Smooth muscle cell (in vitro differentiated cells): ENCODE data around the gene RAB40B. TPM values are rescaled to one million over a fixed set of nuclear protein-coding genes. Genes with fewer than 3 reads are reported as not detected.

Experiments used
- DNase-seq: peaks from one replicate; lab custom pipeline; 2025; ENCODE audit not compliant: unreplicated experiment; lab: John Stamatoyannopoulos, UW
- H2AFZ ChIP-seq: fragments of 200-600 bp; sonication (generic); 2 replicates; pipeline ENCODE4 v1.6.0; 2016; ENCODE audit warnings: antibody characterized with exemption, low read depth, mild to moderate bottlenecking
- H3F3A ChIP-seq: fragments of 200-600 bp; sonication (generic); 2 replicates; pipeline ENCODE4 v1.6.0; 2017; ENCODE audit warnings: antibody characterized with exemption, low read depth
- H3K27ac ChIP-seq: fragments of 200-600 bp; sonication (generic); 2 replicates; pipeline ENCODE4 v1.5.1; 2016; ENCODE audit warnings: low read depth, mild to moderate bottlenecking
- H3K27me3 ChIP-seq: fragments of 200-600 bp; sonication (generic); 2 replicates; pipeline ENCODE4 v1.6.1; 2016; ENCODE audit warnings: low read depth, mild to moderate bottlenecking
- H3K36me3 ChIP-seq: fragments of 200-600 bp; sonication (generic); 2 replicates; pipeline ENCODE4 v1.5.1; 2016; ENCODE audit warnings: low read depth
- H3K4me1 ChIP-seq: fragments of 200-600 bp; sonication (generic); 2 replicates; pipeline ENCODE4 v1.5.1; 2016; ENCODE audit warnings: low read depth
- H3K4me2 ChIP-seq: fragments of 200-600 bp; sonication (generic); 2 replicates; pipeline ENCODE4 v1.6.0; 2016; ENCODE audit warnings: mild to moderate bottlenecking
- H3K4me3 ChIP-seq: fragments of 200-600 bp; sonication (generic); 2 replicates; pipeline ENCODE4 v1.5.1; 2016; ENCODE audit warnings: mild to moderate bottlenecking
- H3K79me2 ChIP-seq: fragments of 200-600 bp; sonication (generic); 2 replicates; pipeline ENCODE4 v1.6.0; 2016; ENCODE audit warnings: low read depth, mild to moderate bottlenecking
- H3K9ac ChIP-seq: fragments of 200-600 bp; sonication (generic); 2 replicates; pipeline ENCODE4 v1.6.0; 2016; ENCODE audit warnings: low read depth
- H3K9me3 ChIP-seq: fragments of 200-600 bp; sonication (generic); replicated peaks from 2 replicates; pipeline ENCODE4 v1.5.1; 2016; ENCODE audit warnings: low read depth
- H4K20me1 ChIP-seq: fragments of 200-600 bp; sonication (generic); 2 replicates; pipeline ENCODE4 v1.6.0; 2016; ENCODE audit warnings: low read depth
- CTCF ChIP-seq: fragments of 200-600 bp; sonication (generic); IDR thresholded peaks from 2 replicates; pipeline ENCODE4 v1.5.1; 2017; ENCODE audit warnings: borderline replicate concordance, mild to moderate bottlenecking, antibody characterized with exemption; ENCODE audit not compliant: insufficient read depth, poor library complexity, severe bottlenecking
- WGBS: methylation state at CpG from one replicate; pipeline ENCODE4 v1.1.7; 2016; ENCODE audit warnings: low lambda C conversion rate; 5-methylcytosine and 5-hydroxymethylcytosine counted together
- microRNA-seq: library from miRNA; unstranded; fragments of <30 nt; microRNA quantifications from one replicate; pipeline ENCODE4, GENCODE V29; 2016; ENCODE audit warnings: borderline number of aligned reads
- polyA plus RNA-seq: library from polyadenylated mRNA; unstranded; fragments of >200 nt; fragmentation: Nextera tagmentation; extraction: Ambion mirVana; gene quantifications from 2 replicates; pipeline ENCODE4 v1.2.1, GENCODE V29; 2016
- small RNA-seq: library from RNA; depleted of rRNA; stranded (forward); fragments of <200 nt; gene quantifications from one replicate; pipeline ENCODE3, GENCODE V24; 2014
- total RNA-seq: library from RNA; depleted of rRNA; stranded (reverse); fragments of >200 nt; gene quantifications from 2 replicates; pipeline ENCODE4 v1.2.3, GENCODE V29; 2014

RAB40B gene
- total and polyA plus RNA-seq, 2 experiments from 2014 or later: 12.0 to 16.0 TPM

- Histone ChIP-seq H3K4me3 (no peak overlapping the region), H3K27ac (no peak overlapping the region), H3F3A (no peaks in the 10 kb centered on the region), H3K9me3 (no peaks in the 10 kb centered on the region), H3K36me3 (no peaks in the 10 kb centered on the region), H2AFZ (no peak overlapping the region), H3K4me2 (no peak overlapping the region), H4K20me1 (no peaks in the 10 kb centered on the region), H3K4me1 (no peaks in the 10 kb centered on the region), H3K9ac (no peak overlapping the region), H3K27me3 (no peaks in the 10 kb centered on the region), H3K79me2 (no peaks in the 10 kb centered on the region)
- TF ChIP-seq CTCF: no peak
- WGBS: 90% methylated on average over 4 of the region's 4 CpGs
- no peak for DNase-seq
These were observed 88.8 kb downstream of the RAB40B start for GRCh38 chr17:82609655-82610054.

- TF ChIP-seq CTCF: no peak
- Histone ChIP-seq H3K4me3 (no peak overlapping the region), H4K20me1 (no peaks in the 10 kb centered on the region), H3K36me3 (no peaks in the 10 kb centered on the region), H2AFZ (no peak overlapping the region), H3F3A (no peaks in the 10 kb centered on the region), H3K79me2 (no peaks in the 10 kb centered on the region), H3K9me3 (no peaks in the 10 kb centered on the region), H3K27me3 (no peaks in the 10 kb centered on the region), H3K4me1 (no peaks in the 10 kb centered on the region), H3K4me2 (no peak overlapping the region), H3K27ac (no peak overlapping the region), H3K9ac (no peak overlapping the region)
- no peak for DNase-seq
- whole genome bisulfite sequencing: 78% methylated on average over 5 of the region's 5 CpGs
These were observed 89.7 kb downstream of the RAB40B start for GRCh38 chr17:82608816-82609215.

GRCh38 chr17:82605939-82606600 is 92.4 kb downstream of the RAB40B start:
- Histone ChIP-seq H3K79me2 (no peaks in the 10 kb centered on the region), H2AFZ (no peak overlapping the region), H3K36me3 (peaks cover 5% of the 10 kb centered on the region), H3K27ac (peak overlapping the region; percentile 18), H3F3A (peaks cover 6% of the 10 kb centered on the region), H3K9me3 (no peaks in the 10 kb centered on the region), H3K9ac (no peak overlapping the region), H3K4me3 (no peak overlapping the region), H3K4me1 (no peaks in the 10 kb centered on the region), H4K20me1 (no peaks in the 10 kb centered on the region), H3K27me3 (no peaks in the 10 kb centered on the region), H3K4me2 (no peak overlapping the region)
- no peak for DNase-seq
- 85% methylated on average over 16 of the region's 16 CpGs for WGBS
- no peak for TF ChIP-seq CTCF

Small RNA genes lying within 50 kb of the gene (microRNA-seq; reads per million reads assigned to microRNA genes)
- not detected for gene MIR4525

Small RNA genes lying within 50 kb of the gene (small RNA-seq; reads per million reads assigned to genes)
- not detected for gene MIR4525

Other genes with a start within 250 kb of the RAB40B start
- gene CYBC1, start 247.9 kb downstream of the RAB40B start, total RNA-seq: 23.3 and 26.1 TPM in 2 replicates
- gene CYBC1, start 247.9 kb downstream of the RAB40B start, polyA plus RNA-seq: 65.8 and 66.0 TPM in 2 replicates
- 52.0 and 121 TPM in 2 replicates for gene NARF, start 240.0 kb downstream of the RAB40B start, total RNA-seq
- gene NARF, start 240.0 kb downstream of the RAB40B start, polyA plus RNA-seq: 163 and 178 TPM in 2 replicates
- gene FOXK2, start 179.0 kb downstream of the RAB40B start, total RNA-seq: 27.1 and 27.3 TPM in 2 replicates
- 25.9 and 39.3 TPM in 2 replicates for gene FOXK2, start 179.0 kb downstream of the RAB40B start, polyA plus RNA-seq
- 76.7 and 94.6 TPM in 2 replicates for gene WDR45B, start 50.3 kb downstream of the RAB40B start, total RNA-seq
- 73.0 and 80.5 TPM in 2 replicates for gene WDR45B, start 50.3 kb downstream of the RAB40B start, polyA plus RNA-seq
- gene FN3KRP, start 18.0 kb upstream of the RAB40B start, total RNA-seq: 12.8 and 16.8 TPM in 2 replicates
- 26.9 and 34.8 TPM in 2 replicates for gene FN3KRP, start 18.0 kb upstream of the RAB40B start, polyA plus RNA-seq
- 0.94 and 1.3 TPM in 2 replicates for gene FN3K, start 36.9 kb upstream of the RAB40B start, total RNA-seq
- gene FN3K, start 36.9 kb upstream of the RAB40B start, polyA plus RNA-seq: 1.2 and 2.5 TPM in 2 replicates
- 29.1 and 31.5 TPM in 2 replicates for gene TBCD, start 53.4 kb upstream of the RAB40B start, total RNA-seq
- 38.8 and 45.3 TPM in 2 replicates for gene TBCD, start 53.4 kb upstream of the RAB40B start, polyA plus RNA-seq
- 4.5 and 7.1 TPM in 2 replicates for gene ZNF750, start 141.3 kb upstream of the RAB40B start, total RNA-seq
- gene ZNF750, start 141.3 kb upstream of the RAB40B start, polyA plus RNA-seq: 0.93 and 3.2 TPM in 2 replicates